HG02763 (cell line): ENCODE data around the gene TNS3.
"Not testable (repeated sequence)": the region's sequence is repeated elsewhere in the genome, so short reads cannot be mapped to it uniquely, and the experiment has no call there.

Source experiments
- ATAC-seq: cut with Tn5 transposase; IDR thresholded peaks from one replicate; pipeline ENCODE4 v1.9.1; 2021; ENCODE audit warnings: mild to moderate bottlenecking, moderate library complexity; ENCODE audit not compliant: unreplicated experiment

The TNS3 gene

DNA sequence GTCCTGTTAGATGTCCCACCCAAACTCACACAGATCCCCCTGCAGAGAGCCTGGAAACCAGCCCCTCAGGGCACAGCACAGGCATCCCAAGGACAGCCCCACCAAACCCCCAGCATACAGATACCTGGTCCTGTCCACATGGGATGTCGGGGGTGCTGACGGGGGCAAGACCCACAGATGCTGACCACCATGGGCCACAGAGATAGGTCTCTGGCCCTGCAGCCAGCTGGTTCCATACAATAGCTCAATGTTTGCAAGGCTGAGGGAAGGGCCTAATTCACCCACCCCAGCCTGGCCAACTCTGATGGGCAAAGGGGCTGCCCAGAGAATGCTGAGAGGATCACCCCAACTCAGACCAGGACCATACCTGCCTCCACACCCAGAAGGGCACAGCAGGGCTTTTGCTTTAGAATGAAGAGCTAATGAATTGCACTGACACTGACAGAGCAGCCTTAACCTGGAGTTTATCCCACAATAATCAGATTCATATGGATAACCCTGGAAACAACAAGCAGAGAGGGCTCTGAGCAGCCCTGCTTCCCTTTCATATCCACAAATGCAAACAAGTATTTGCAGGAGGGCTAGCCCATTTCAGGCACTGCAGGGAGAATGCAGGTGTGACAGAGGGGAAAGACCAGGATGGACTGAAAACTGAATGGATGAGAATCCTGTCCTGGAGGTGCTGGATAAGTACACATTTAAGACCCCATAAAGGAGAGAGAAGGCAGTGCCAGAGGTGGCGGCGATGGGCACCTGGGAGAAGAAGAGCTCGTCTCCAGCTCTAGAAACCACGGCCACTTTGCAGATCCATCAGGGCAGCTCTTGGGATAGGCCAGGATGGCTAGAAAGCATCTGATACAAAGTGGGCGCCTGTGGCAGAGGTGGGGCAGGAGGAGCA, 126.7 kb downstream of the TNS3 start:
- ATAC-seq = no peak

DNA sequence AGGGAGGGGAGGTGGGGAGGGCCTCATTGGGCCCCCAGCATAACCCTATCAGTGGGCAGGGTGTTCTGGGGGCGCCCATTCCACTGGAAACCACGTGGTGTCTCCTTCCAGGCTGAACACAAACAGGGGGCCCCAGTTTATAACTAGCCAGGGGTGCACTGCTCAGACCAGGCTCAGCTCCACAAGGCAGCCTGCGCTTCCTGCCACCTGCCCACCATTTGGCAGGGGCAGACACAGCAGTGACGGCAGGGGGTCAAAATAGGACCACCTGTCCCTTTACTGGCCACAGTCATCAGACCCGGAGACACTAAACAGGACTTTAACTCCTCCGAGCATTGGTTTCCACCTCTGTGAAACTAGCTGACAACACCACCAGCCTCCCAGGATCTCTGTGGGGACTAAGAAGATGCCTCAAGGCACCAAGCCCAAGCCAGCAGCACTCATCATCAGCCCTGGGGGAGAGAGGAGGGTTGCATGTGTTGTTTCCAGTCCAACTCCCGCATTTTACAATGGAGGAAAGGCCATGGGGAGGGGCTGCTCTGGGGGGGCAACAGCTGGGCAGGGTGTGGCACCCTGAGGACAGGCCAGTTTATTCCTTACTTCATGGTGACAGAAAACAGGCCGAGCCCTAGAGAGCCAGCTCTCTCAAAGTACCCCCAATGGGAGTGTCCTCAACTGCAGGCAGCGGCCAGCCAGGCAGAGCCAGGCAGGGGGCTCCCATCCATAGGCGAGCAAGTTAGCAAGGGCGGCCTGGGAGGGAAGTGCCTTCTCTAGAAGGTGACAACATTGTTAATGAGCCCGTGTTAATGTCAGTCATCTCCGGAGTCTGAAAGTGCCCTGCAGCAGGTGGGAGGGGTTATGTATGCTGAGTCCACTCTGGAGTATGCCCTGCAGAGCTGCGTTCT, 127.6 kb downstream of the TNS3 start:
- ATAC-seq = no peak

DNA sequence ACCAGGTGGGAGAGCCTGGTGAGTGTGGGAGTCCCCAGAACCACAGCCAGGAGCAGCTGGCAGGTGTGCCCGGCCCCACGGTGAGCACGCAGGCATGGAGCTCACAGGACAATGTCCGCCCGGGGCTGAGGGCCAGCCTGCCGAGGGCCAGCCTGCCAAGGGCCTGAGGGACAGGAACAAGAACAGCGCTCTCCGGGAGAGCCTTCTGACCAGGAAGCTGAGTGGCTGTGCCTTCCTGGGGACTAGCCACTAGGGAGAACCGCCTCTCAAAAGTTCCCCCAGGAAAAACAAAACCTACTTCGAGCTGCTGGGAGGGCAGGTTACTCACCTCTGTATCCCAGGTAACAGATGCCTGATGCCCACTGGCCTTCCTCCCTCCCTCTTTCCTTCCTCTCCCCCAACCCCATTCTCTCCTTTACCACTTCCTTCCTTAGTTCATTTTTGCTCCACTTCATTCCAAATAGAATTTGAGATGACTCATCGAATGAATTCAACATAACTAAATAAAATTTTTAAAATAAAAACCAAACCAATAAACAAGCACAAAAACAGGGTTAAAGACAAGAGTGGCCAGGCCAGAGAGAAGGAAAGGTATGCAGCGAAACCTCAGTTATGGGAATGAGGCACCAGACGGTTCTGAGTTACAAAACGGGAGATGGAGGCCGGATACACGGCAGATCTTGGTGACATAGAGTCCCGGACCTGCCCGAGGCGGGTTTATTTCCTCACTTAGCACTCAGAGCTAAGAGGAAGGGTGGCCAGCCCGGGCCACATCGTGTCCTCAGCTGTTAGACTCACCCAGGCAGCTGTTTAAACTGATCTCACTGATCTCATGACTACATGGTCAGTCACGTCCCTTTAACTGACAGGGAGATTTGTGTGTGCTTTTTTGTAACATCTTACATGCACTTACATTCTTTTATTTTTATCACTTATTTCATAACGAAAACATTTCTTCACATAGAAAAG, 128.5 kb downstream of the TNS3 start:
- no peak for ATAC-seq

DNA sequence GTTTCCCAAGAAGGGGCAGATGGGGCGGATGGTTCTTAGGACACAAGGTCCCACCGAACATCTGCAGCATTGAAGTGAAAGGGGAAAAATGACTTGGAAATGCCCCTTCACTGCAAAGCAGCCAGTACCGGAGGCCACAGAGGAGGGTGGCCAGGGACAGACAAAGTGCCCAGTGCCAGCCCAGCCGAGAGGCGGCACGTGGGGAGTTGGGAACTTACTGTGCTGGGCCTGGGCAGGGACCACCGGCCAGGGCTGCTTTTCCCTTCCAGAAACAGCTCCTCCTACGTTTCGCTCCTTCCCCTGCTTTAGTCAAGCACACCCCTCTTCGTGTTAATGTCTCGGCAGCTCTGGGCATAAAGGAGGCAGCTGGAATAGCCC, 129.2 kb downstream of the TNS3 start:
- ATAC-seq = no peak

DNA sequence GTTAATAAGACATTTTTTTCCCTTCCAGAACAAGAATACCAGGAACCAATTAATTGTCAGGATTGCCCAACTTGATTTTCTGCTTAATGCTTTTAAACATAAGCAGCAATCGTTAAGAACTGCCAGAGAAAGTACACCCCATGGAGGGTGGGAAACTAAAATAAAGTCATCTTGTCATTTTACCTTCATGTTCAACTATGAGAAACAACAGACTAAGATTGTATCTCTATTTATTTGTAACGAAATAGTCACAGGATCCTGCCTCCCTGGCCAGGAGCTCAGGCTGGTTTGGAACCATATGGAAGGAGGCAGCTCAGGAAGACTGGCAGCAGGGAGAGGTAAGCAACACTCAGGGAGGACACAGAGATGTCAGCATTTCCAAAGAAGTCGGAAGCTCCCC, 129.6 kb downstream of the TNS3 start:
- ATAC-seq = no peak

DNA sequence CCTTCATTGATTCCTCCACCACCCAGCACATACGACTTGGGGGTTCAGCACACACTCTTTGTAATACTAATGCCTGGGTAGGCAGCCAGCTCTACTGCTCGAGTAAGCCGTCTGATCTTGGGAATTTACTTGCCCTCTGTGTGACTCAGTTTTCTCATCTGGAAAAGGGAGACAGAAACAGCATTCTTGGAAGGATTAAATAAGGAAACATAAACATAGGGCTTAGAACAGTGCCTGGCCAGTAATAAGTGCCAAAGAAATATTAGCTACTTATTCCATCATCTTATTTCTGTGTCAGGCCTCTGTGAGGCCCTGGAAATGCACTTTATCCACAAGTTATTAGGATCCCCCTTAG, 130.1 kb downstream of the TNS3 start:
- no peak for ATAC-seq

DNA sequence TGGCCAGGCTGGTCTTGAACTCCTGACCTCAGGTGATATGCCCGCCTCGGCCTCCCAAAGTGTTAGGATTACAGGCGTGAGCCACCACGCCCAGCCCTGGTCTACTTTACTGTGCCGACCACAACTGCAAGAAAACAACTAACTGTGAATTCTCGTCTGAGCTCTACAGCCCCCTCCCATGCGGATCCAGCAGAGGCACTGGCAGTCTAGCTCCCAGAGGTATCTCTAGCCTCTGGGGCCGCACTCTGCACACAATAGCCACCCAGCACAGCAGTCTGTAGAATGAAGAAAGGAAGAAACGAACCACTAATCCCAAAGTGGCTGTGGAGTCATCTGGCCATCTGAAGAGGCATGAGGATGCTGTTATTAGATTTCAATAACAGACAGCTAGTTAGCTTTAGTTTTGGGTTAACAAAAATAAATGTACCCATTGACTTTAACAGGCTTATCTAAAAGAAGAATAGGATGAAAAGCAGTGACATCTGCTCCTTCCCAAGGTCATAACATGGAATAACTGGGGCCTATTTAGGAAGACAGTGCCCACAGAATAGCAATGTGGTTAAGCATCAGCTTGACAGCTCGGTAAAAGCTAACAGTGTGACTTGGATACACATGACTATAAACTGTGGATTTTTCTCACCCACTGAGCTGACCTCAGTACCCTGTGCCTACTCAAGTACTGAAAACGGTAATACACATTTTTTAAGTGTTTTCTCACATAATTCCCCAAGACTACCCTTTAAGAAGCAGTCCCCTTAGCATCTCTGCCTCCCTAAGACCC, 131.9 kb downstream of the TNS3 start:
- ATAC-seq = no peak

DNA sequence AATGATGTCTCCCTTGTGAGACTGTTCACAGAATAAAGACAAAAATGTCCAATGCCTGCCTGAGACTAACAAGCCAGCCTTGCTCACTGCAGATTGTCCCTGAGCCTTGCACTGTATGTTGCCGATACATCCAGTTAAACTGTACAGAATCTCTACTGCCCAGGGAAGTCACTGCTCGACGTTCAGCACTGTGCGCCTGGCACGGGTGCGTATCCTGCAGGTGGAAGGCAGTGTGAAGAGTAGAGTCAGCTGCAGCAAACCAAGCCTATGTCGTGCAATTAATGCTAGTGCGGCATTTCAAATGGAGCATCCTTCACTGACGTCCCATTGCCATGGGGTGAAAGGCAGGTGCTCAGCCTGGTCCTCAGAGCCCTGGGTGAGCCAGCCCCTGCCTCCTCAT, 132.9 kb downstream of the TNS3 start:
- ATAC-seq = no peak

DNA sequence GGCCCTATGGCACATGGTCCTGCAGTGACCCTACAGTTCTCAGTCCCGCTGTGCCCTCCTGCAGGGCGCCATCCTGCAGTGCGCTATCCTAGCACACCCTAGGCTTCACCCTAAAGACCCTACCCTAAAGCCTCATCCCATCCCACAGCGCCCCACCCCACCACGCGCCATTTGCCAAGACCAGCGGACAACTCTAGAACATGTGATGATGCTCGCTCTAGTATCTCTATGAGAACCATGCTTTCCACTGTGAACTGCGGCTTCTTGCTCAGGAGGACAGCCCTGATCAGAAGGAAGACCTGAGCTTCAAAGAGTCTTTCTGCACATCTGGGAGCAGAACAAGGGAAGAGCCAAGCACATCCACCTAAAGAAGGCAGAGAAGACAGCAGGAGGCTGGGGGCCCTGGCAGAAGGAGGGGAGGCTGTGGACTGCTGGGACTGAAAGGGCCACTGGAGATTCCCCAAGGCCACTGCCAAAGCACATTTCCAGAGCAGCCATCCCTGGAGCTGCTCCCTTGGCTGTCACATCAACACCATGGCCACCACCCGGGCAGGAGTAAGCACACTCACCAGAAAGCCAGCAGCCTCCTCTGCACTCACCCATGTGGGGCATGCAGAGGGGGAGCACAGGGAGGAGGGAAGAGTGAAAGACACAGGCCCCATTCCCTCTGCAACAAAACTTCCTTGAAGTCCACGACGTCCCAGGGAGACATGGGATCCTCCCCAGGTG, 134.1 kb downstream of the TNS3 start:
- ATAC-seq = no peak

DNA sequence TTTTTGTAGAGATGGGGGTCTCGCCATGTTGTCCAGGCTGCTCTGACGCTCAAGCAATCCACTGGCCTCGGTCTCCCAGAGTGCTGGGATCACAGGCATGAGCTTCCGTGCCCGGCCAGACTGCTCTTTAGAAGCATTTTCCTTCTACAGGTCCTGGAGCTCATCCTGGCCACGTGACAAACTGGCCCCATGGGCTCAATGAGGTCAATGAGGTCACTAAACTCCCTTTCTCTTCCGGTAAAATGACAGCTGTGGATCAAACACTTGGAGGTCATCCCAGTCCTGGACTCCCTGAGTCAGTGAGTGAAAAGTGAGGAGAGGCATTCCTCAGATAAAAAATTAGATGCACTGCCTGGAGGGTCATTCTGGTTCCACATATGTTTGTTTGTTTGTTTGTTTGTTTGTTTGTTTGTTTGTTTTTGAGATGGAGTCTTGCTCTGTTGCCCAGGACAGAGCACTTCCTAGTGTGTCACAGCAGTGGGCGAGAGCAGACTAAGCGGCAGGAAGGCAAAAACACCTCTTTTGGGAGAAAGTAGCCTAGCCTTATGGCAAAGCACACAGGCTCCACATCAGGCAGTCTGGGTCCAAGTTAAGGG, 134.9 kb downstream of the TNS3 start:
- ATAC-seq = no peak

DNA sequence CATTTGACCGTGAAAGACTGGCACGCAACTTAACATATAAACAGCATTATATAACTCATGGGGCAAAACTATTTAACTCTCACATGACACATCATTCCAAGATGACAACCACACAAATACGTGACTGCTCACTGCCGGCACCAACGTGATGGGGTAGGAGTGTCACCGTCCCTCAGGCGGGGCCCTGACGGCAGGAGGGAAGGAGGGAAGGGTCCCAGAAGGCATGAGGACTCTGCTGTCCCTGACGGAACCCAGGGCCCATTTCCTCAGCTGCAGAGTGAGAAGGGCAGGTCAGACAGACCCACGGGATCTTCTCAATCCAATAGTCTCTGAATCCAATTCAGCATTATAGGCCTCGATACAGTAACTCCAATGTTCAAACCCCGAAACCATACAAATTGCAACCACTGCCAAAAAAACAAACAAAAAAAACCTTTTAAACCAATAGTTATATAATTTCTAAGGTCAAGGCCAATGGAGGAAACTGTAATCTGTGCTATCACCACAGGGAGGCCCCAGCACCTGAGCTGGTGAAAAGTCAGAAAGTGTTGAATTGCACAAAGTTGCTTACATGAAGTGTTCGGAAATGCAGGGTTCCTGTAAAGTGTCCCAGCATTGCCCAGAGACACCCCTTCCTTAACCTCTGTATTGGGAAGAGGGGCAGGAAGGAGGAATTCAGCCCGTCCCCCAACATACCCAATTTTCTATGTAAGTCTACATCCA, 137.4 kb downstream of the TNS3 start:
- ATAC-seq = no peak

DNA sequence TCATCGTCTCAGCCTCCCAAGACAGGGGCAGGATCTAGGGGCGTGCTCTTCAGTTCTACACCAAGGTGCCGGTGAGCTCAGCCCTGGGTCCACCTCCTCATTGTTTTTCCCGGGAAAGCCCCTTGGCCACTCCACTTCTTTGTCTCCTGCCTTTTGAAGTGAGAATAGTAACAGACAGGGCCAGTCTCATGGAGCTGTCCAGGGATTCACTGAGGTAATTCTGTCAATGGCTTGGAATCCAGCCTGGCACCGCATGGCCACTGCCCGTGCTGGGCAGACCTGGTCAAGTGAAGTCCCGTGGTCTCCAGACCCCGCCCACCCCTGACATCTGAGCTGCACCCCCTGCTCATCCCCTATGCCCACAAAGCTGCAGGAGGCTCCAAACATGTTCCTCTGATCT, 138.9 kb downstream of the TNS3 start:
- no peak for ATAC-seq

DNA sequence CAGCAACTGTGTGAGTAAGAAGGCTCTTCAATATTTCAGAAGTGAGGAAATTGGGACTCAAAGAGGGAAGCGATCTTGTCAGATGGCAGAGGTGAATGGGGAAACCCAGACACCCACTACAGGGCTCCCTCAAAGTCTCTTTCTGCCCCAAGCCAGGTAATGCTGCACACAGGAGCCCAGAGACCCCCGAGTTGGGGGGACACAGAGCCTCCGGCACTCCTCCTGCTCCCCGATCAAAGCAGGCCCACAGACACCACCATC, 139.4 kb downstream of the TNS3 start:
- no peak for ATAC-seq

DNA sequence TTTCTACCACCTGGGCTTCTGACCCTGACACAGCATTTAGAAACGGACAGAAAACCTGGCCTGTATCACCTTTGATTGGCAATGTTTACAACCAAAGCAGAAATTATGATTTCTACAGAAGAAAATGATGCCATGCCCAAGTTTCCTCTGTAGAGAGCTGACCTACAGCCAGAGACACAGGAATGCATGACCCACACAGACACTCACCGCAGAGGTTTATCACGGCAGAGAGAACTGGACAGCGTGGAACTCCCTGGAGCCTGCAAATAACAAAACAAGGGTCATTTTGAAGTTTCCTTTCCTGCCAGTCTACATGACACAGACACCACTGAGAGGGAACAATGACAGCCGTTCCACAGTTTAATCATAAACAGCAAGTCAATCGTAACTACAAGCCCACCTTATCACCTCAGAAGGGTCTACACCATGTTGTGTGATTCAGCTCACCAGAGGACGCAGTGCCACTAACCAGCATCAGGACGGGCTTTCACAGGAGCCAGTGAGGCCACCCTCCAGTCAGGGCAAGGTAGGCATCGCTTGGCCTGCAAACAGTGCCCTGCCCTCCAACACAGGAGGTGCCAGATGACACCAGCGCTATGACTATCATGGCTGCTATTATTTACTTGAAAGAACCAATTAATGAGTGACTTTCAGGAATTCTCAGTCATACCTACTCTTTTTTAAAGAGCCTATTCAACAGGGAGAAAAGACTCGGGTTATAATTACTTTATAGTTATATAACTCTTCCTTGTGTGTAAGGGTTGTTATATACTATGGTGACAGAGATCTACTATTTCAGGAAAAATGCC, 139.9 kb downstream of the TNS3 start:
- ATAC-seq = no peak

DNA sequence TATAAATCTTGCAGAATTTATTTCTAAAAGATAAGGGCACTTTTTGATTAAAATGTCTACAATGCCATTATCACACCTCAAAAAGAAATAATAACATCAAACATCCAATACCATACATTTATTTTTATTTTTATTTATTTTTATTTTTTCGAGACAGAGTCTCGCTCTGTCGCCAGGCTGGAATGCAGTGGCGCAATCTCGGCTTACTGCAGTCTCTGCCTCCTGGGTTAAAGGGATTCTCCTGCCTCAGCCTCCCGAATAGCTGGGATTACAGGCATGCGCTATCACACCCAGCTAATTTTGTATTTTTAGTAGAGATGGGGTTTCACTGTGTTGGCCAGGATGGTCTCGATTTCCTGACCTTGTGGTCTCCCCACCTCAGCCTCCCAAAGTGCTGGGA, 140.9 kb downstream of the TNS3 start:
- not testable (repeated sequence) for ATAC-seq

DNA sequence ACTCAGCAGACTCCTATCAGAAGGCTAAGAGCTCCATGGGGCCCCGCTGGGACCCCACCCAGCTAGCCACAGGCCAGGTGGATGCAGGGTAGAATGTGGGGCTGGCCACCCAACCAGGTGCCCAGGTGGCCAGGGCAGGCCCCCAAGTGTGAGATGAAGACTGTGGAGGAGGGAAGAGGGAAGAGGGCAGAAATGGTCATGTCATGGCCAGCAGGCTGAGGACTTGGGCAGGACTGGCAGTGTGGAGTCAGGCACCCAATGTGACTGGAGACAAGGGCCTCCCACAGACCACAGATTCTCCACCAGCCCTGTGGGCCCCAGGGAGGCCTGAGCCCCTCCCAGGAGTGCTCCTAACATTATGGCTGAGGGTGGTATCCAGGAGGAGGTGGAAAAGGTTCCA, 141.6 kb downstream of the TNS3 start:
- no peak for ATAC-seq

DNA sequence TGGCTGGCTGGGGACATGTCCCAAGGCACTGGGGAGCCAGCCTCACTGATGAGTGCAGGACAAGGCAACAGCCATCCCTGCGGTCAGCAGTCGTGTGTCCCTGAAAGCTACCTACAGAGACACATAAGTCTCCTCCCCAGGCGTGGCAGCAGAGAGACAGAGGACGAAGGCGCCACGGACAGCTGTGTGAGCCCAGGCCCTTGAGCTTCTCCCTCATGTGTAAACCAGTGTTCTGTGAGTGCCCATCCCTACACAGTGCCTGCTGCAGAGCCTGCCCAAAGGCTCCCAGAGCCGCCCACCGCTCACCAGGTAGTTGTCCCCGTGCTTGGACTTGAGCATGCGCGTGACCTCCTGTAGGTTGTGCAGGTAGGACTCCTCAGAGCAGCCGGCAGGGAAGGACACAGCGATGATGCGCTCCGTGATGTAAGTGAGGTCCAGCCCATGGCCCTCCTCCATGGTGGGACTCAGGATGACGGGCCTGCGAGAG, 142.7 kb downstream of the TNS3 start:
- no peak for ATAC-seq
